Hepatocyte (in vitro differentiated cells): Measurements from ENCODE around the gene MAGEF1. TPM values are rescaled to one million over a fixed set of nuclear protein-coding genes. Genes with fewer than 3 reads are reported as not detected.

Experiments used
- DNase-seq: peaks from one replicate; pipeline ENCODE4 v3.0.0-alpha.2; 2016; ENCODE audit warnings: low spot score
- H2AFZ ChIP-seq: fragments of 200-600 bp; sonication (generic); 2 replicates; pipeline ENCODE4 v1.6.0; 2016; ENCODE audit warnings: antibody characterized with exemption, mild to moderate bottlenecking
- H3K27ac ChIP-seq: fragments of 200-600 bp; sonication (generic); 2 replicates; pipeline ENCODE4 v1.5.1; 2016; ENCODE audit warnings: mild to moderate bottlenecking
- H3K27me3 ChIP-seq: fragments of 200-600 bp; sonication (generic); 2 replicates; pipeline ENCODE4 v1.6.1; 2016
- H3K36me3 ChIP-seq: fragments of 200-600 bp; sonication (generic); replicated peaks from 2 replicates; pipeline ENCODE4 v1.5.1; 2016; ENCODE audit warnings: low read depth; ENCODE audit not compliant: insufficient read depth
- H3K4me1 ChIP-seq: fragments of 200-600 bp; sonication (generic); 2 replicates; pipeline ENCODE4 v1.5.1; 2016; ENCODE audit warnings: mild to moderate bottlenecking, moderate library complexity; ENCODE audit not compliant: insufficient read depth
- H3K4me2 ChIP-seq: fragments of 200-600 bp; sonication (generic); 2 replicates; pipeline ENCODE4 v1.6.0; 2016
- H3K4me3 ChIP-seq: fragments of 200-600 bp; sonication (generic); 2 replicates; pipeline ENCODE4 v1.5.1; 2016; ENCODE audit warnings: mild to moderate bottlenecking
- H3K79me2 ChIP-seq: fragments of 200-600 bp; sonication (generic); 2 replicates; pipeline ENCODE4 v1.6.0; 2017; ENCODE audit warnings: mild to moderate bottlenecking
- H3K9me2 ChIP-seq: fragments of 200-600 bp; sonication (generic); replicated peaks from 2 replicates; pipeline ENCODE4 v1.6.0; 2017; ENCODE audit warnings: mild to moderate bottlenecking; ENCODE audit not compliant: insufficient read depth
- H3K9me3 ChIP-seq: fragments of 200-600 bp; sonication (generic); 2 replicates; pipeline ENCODE4 v1.5.1; 2016; ENCODE audit warnings: low read depth, mild to moderate bottlenecking
- H4K20me1 ChIP-seq: fragments of 200-600 bp; sonication (generic); 2 replicates; pipeline ENCODE4 v1.6.0; 2016; ENCODE audit warnings: mild to moderate bottlenecking; ENCODE audit not compliant: insufficient read depth, poor library complexity, severe bottlenecking
- CTCF ChIP-seq: fragments of 200-600 bp; sonication (generic); IDR thresholded peaks from 2 replicates; pipeline ENCODE4 v1.5.1; 2016; ENCODE audit warnings: antibody characterized with exemption, mild to moderate bottlenecking; ENCODE audit not compliant: poor library complexity
- EZH2 ChIP-seq: fragments of 200-600 bp; sonication (generic); IDR thresholded peaks from 2 replicates; pipeline ENCODE4 v1.6.1; 2016; ENCODE audit warnings: antibody characterized with exemption, mild to moderate bottlenecking, borderline replicate concordance
- EZH2phosphoT487 ChIP-seq: fragments of 200-600 bp; sonication (generic); IDR thresholded peaks from one replicate; pipeline ENCODE4 v1.6.1; 2018; ENCODE audit warnings: antibody characterized with exemption, mild to moderate bottlenecking, low read depth, moderate library complexity; ENCODE audit not compliant: unreplicated experiment, severe bottlenecking
- WGBS: methylation state at CpG from one replicate; pipeline ENCODE4 v1.1.6; 2016; ENCODE audit warnings: low lambda C conversion rate; ENCODE audit errors: missing lambda C conversion rate; 5-methylcytosine and 5-hydroxymethylcytosine counted together
- polyA plus RNA-seq: library from polyadenylated mRNA; unstranded; fragments of >200 nt; fragmentation: Nextera tagmentation; extraction: Ambion mirVana; gene quantifications from 2 replicates; pipeline ENCODE4 v1.2.1, GENCODE V29; 2016
- total RNA-seq: library from RNA; depleted of rRNA; stranded (reverse); fragments of >200 nt; gene quantifications from 2 replicates; pipeline ENCODE4 v1.2.3, GENCODE V29; 2014

MAGEF1 gene
- total and polyA plus RNA-seq, 2 experiments from 2014 or later, result 57.6 to 74.4 TPM

GRCh38 chr3:184716622-184717398, 4.9 kb upstream of the MAGEF1 start:
- peak overlapping the region; percentile 93 for H3K27ac ChIP-seq
- no peak overlapping the region for H3K4me3 ChIP-seq
- peak; percentile 71 for DNase-seq
- no peaks in the 10 kb centered on the region for H3K27me3 ChIP-seq
- no peak for TF ChIP-seq CTCF
- TF ChIP-seq EZH2phosphoT487, result no peak
- H3K79me2 ChIP-seq, result peaks cover 2% of the 10 kb centered on the region
- no peak overlapping the region for H2AFZ ChIP-seq
- H4K20me1 ChIP-seq, result no peaks in the 10 kb centered on the region
- H3K36me3 ChIP-seq, result no peaks in the 10 kb centered on the region
- peaks cover 38% of the 10 kb centered on the region for H3K4me1 ChIP-seq
- 38% methylated on average over 17 of the region's 20 CpGs for WGBS
- H3K9me2 ChIP-seq, result no peaks in the 10 kb centered on the region
- peak overlapping the region; percentile 69 for H3K4me2 ChIP-seq
- no peaks in the 10 kb centered on the region for H3K9me3 ChIP-seq

DNA sequence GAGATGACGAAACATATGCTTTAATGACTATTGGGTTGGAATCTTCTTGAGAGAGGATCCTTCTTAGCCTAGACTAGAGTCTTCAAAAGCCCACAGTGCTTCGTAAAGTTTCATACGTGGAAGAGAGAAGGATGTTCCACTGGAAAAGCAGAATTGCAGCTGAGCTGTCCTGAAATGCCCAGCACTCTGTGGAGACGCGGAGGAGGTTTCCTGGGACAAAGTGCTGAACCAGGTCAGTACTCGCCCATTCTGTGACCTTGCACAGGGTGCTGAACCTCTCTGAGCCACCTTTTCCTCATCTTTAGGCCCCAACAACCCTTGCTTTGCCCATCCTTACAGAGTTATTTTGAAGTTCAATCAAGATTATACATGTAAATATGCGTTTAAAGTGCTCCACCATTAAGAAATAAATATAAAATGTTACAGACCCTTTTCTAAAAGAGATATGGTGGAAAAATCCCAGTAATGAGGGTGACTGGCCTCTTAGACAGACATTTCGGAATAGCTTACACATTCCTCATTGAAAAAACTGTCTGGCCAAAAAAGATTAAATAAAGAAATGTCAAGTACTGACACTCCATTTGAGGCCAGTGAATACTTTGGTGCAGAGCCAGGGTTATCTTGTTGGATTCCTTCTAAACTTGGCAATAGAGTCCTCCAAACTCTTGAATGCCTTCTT, 4.2 kb upstream of the MAGEF1 start:
- Histone ChIP-seq H3K79me2 (peaks cover 4% of the 10 kb centered on the region), H3K4me2 (peak overlapping the region; percentile 69), H3K4me3 (no peak overlapping the region), H3K9me2 (no peaks in the 10 kb centered on the region), H3K4me1 (peaks cover 38% of the 10 kb centered on the region), H4K20me1 (no peaks in the 10 kb centered on the region), H3K9me3 (no peaks in the 10 kb centered on the region), H3K36me3 (no peaks in the 10 kb centered on the region), H3K27ac (peak overlapping the region; percentile 93), H2AFZ (no peak overlapping the region), H3K27me3 (no peaks in the 10 kb centered on the region)
- 74% methylated on average over 8 of the region's 8 CpGs for WGBS
- TF ChIP-seq EZH2phosphoT487 (no peak), EZH2 (no peak), CTCF (no peak)
- no peak for DNase-seq

GRCh38 chr3:184713521-184713920, 1.7 kb upstream of the MAGEF1 start:
- H3K27ac ChIP-seq, result no peak overlapping the region
- peaks cover 36% of the 10 kb centered on the region for H3K4me1 ChIP-seq
- peaks cover 29% of the 10 kb centered on the region for H3K79me2 ChIP-seq
- DNase-seq, result no peak
- H3K9me2 ChIP-seq, result no peaks in the 10 kb centered on the region
- no peaks in the 10 kb centered on the region for H3K9me3 ChIP-seq
- 98% methylated on average over 2 of the region's 2 CpGs for WGBS
- H3K4me3 ChIP-seq, result no peak overlapping the region
- H3K4me2 ChIP-seq, result no peak overlapping the region
- no peak for TF ChIP-seq EZH2phosphoT487
- no peak for TF ChIP-seq CTCF
- no peak for TF ChIP-seq EZH2
- no peaks in the 10 kb centered on the region for H3K36me3 ChIP-seq
- no peaks in the 10 kb centered on the region for H4K20me1 ChIP-seq
- H3K27me3 ChIP-seq, result no peaks in the 10 kb centered on the region
- no peak overlapping the region for H2AFZ ChIP-seq
